ENCODE results near the gene LPCAT3. TPM values are rescaled to one million over a fixed set of nuclear protein-coding genes. Genes with fewer than 3 reads are reported as not detected.

Gene LPCAT3
- total and polyA plus RNA-seq, 4 donors: 45.4 to 78.6 (median 56.2) TPM

- no peak for TF ChIP-seq CTCF (IDR thresholded peaks at IDR 0.05; ENCODE audit: control extremely low read depth, extremely low read depth)
- DNase-seq: peak; percentile 63 to 84 (median 83)
- no peaks in the 10 kb centered on the region for H3K27me3 ChIP-seq (ENCODE audit: control insufficient read depth in 3 of 3, insufficient read depth in 3 of 3, low read length in 2 of 3)
- peak overlapping the region; percentile 50 for H3K4me3 ChIP-seq
- H3K9me3 ChIP-seq (ENCODE audit: control insufficient read depth in 4 of 4, insufficient read depth in 3 of 4, low read length in 3 of 4): no peaks in the 10 kb centered on the region
- ATAC-seq (ENCODE audit: insufficient read depth, low FRiP score): peak; percentile 56
- peaks cover 0 to 25% (median 16%) of the 10 kb centered on the region in 5 donors for H3K4me1 ChIP-seq (ENCODE audit: control insufficient read depth in 5 of 5, insufficient read depth in 5 of 5, low read length in 5 of 5)
- peak overlapping the region in 1 of 2 donors; percentile 92 for H3K27ac ChIP-seq (ENCODE audit: low read depth in 1 of 2, low read length in 1 of 2)
- H3K9ac ChIP-seq (ENCODE audit: insufficient read depth in 1 of 2, low read length in 2 of 2): peak overlapping the region in 1 of 2 donors; percentile 77
- peaks cover 6 to 33% (median 23%) of the 10 kb centered on the region in 4 donors for H3K36me3 ChIP-seq (ENCODE audit: control insufficient read depth in 4 of 4, insufficient read depth in 4 of 4, low read length in 4 of 4)
- WGBS, 2 donors: 67 to 74% methylated on average over 32 of the region's 32 CpGs
These were observed 55.1 kb downstream of the LPCAT3 start for GRCh38 chr12:6963016-6963731.

GRCh38 chr12:6962285-6963015, 55.8 kb downstream of the LPCAT3 start:
- peak; percentile 32 for ATAC-seq (ENCODE audit: insufficient read depth, low FRiP score)
- H3K36me3 ChIP-seq (ENCODE audit: control insufficient read depth in 4 of 4, insufficient read depth in 4 of 4, low read length in 4 of 4): peaks cover 4 to 29% (median 17%) of the 10 kb centered on the region in 4 donors
- no peaks in the 10 kb centered on the region for H3K27me3 ChIP-seq (ENCODE audit: control insufficient read depth in 3 of 3, insufficient read depth in 3 of 3, low read length in 2 of 3)
- H3K4me1 ChIP-seq (ENCODE audit: control insufficient read depth in 5 of 5, insufficient read depth in 5 of 5, low read length in 5 of 5): peaks cover 0 to 27% (median 16%) of the 10 kb centered on the region in 5 donors
- TF ChIP-seq CTCF (IDR thresholded peaks at IDR 0.05; ENCODE audit: control extremely low read depth, extremely low read depth): no peak
- H3K27ac ChIP-seq (ENCODE audit: low read depth in 1 of 2, low read length in 1 of 2): peak overlapping the region; percentile 38 to 92
- whole genome bisulfite sequencing, 2 donors: 58 to 59% methylated on average over 25 of the region's 25 CpGs
- H3K4me3 ChIP-seq: no peak overlapping the region
- no peaks in the 10 kb centered on the region for H3K9me3 ChIP-seq (ENCODE audit: control insufficient read depth in 4 of 4, insufficient read depth in 3 of 4, low read length in 3 of 4)
- peak overlapping the region; percentile 42 to 77 for H3K9ac ChIP-seq (ENCODE audit: insufficient read depth in 1 of 2, low read length in 2 of 2)
- no peak for DNase-seq

GRCh38 chr12:6961695-6962284, 56.5 kb downstream of the LPCAT3 start:
- 11 to 14% methylated on average over 16 of the region's 16 CpGs for WGBS, 2 donors
- Histone ChIP-seq H3K27me3 (ENCODE audit: control insufficient read depth in 3 of 3, insufficient read depth in 3 of 3, low read length in 2 of 3) (no peaks in the 10 kb centered on the region), H3K4me1 (ENCODE audit: control insufficient read depth in 5 of 5, insufficient read depth in 5 of 5, low read length in 5 of 5) (peaks cover 0 to 27% (median 16%) of the 10 kb centered on the region in 5 donors), H3K27ac (ENCODE audit: low read depth in 1 of 2, low read length in 1 of 2) (peak overlapping the region; percentile 38 to 92), H3K9ac (ENCODE audit: insufficient read depth in 1 of 2, low read length in 2 of 2) (peak overlapping the region in 1 of 2 donors; percentile 42), H3K36me3 (ENCODE audit: control insufficient read depth in 4 of 4, insufficient read depth in 4 of 4, low read length in 4 of 4) (peaks cover 3 to 27% (median 11%) of the 10 kb centered on the region in 4 donors), H3K4me3 (no peak overlapping the region), H3K9me3 (ENCODE audit: control insufficient read depth in 4 of 4, insufficient read depth in 3 of 4, low read length in 3 of 4) (no peaks in the 10 kb centered on the region)
- ATAC-seq (ENCODE audit: insufficient read depth, low FRiP score): peak; percentile 23
- DNase-seq: peak; percentile 70 to 76 (median 75)
- no peak for TF ChIP-seq CTCF (IDR thresholded peaks at IDR 0.05; ENCODE audit: control extremely low read depth, extremely low read depth)
